ENCODE measurements around the gene TRAPPC8.
"Not testable (repeated sequence)": the region's sequence is repeated elsewhere in the genome, so short reads cannot be mapped to it uniquely, and the experiment has no call there.

Gene TRAPPC8

DNA sequence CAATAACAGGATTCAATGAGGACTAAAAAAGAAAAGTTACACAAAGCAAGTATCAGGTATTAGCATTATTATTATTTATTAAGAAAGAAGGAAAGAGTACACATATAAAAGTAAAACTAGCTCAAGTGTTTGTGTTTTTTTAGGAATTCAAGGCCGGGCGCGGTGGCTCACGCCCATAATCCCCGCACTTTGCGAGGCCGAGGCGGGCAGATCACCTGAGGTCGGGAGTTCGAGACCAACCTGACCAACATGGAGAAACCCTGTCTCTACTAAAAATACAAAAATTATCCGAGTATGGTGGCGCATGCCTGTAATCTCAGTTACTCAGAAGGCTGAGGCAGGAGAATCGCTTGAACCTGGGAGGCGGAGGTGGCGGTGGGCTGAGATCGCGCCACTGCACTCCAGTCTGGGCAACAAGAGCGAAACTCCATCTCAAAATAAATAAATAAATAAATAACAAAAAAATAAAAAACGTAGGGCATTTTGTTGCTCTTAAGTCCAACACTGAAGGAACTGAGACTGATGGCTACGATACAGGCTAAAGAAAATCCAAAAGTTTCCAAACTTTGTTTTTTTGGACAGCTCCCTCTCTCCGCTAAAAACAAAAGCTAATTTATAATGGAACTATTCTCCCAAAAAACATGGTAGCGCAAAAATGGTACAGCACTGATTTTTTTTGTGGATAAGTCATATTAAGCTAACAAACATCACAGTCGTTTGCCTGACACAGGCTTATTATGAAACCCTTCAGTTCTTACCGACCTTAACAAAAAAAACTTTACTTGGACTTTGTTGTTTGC lies 1.7 kb downstream of the TRAPPC8 start:
- TF ChIP-seq OSR1 (CRISPR knock-in tag; IDR thresholded peaks at IDR 0.05), result no peak
- no peak for TF ChIP-seq PPARA (CRISPR knock-in tag; IDR thresholded peaks at IDR 0.05; ENCODE audit: borderline replicate concordance)
- TF ChIP-seq CSDC2 (CRISPR knock-in tag; IDR thresholded peaks at IDR 0.05), result no peak
- no peak for TF ChIP-seq SNAI2 (CRISPR knock-in tag; IDR thresholded peaks at IDR 0.05)
- TF ChIP-seq, protein P1, sequence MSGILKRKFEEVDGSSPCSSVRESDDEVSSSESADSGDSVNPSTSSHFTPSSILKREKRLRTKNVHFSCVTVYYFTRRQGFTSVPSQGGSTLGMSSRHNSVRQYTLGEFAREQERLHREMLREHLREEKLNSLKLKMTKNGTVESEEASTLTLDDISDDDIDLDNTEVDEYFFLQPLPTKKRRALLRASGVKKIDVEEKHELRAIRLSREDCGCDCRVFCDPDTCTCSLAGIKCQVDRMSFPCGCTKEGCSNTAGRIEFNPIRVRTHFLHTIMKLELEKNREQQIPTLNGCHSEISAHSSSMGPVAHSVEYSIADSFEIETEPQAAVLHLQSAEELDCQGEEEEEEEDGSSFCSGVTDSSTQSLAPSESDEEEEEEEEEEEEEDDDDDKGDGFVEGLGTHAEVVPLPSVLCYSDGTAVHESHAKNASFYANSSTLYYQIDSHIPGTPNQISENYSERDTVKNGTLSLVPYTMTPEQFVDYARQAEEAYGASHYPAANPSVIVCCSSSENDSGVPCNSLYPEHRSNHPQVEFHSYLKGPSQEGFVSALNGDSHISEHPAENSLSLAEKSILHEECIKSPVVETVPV (CRISPR knock-in tag; IDR thresholded peaks at IDR 0.05), result no peak
- TF ChIP-seq RARB (CRISPR knock-in tag; IDR thresholded peaks at IDR 0.05), result no peak
- TF ChIP-seq, protein P2, sequence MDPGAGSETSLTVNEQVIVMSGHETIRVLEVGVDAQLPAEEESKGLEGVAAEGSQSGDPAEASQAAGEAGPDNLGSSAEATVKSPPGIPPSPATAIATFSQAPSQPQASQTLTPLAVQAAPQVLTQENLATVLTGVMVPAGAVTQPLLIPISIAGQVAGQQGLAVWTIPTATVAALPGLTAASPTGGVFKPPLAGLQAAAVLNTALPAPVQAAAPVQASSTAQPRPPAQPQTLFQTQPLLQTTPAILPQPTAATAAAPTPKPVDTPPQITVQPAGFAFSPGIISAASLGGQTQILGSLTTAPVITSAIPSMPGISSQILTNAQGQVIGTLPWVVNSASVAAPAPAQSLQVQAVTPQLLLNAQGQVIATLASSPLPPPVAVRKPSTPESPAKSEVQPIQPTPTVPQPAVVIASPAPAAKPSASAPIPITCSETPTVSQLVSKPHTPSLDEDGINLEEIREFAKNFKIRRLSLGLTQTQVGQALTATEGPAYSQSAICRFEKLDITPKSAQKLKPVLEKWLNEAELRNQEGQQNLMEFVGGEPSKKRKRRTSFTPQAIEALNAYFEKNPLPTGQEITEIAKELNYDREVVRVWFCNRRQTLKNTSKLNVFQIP (CRISPR knock-in tag; IDR thresholded peaks at IDR 0.05; ENCODE audit: borderline replicate concordance, low read depth), result no peak
- TF ChIP-seq ZNF70 (CRISPR knock-in tag; IDR thresholded peaks at IDR 0.05), result no peak
- TF ChIP-seq PATZ1 (CRISPR knock-in tag; IDR thresholded peaks at IDR 0.05; ENCODE audit: borderline replicate concordance), result no peak
- TF ChIP-seq ZNF565 (CRISPR knock-in tag; conservative IDR thresholded peaks at IDR 0.05; ENCODE audit: low read depth), result no peak
- no peak for TF ChIP-seq TCF4 (CRISPR knock-in tag; IDR thresholded peaks at IDR 0.05; ENCODE audit: borderline replicate concordance)
- no peak for TF ChIP-seq ARNTL (CRISPR knock-in tag; IDR thresholded peaks at IDR 0.05; ENCODE audit: borderline replicate concordance, low read depth)
- no peak for ATAC-seq

DNA sequence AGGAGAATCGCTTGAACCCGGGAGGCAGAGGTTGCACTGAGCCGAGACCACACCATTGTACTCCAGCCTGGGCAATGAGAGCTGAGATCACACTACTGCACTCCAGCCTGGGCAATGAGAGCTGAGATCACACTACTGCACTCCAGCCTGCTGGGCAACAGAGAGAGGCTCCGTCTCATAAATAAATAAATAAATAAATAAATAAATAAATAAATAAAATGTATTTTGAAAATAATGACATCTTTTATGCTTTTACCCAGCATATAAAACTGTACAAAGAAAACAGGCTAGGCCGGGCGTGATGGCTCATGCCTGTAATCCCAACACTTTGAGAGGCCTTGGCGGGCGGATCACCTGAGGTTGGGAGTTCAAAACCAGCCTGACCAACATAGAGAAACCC lies 8.2 kb downstream of the TRAPPC8 start:
- not testable (repeated sequence) for ATAC-seq

DNA sequence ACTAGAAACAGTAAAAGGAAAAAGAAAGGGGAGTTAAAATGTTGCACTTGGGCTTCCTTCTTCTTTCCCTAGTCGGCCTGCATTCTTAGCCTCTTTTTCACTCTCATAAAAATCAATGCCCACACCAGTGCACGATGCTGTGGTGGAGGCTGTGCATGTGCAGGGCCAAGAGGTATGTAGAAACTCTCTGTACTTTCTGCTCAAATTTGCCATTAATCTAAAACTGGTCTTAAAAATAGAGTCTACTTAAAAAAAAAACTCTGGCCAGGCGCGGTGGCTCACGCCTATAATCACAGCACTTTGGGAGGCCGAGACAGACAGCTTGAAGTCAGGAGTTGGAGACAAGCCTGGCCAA lies 11.1 kb downstream of the TRAPPC8 start:
- no peak for TF ChIP-seq ARNTL (CRISPR knock-in tag; IDR thresholded peaks at IDR 0.05; ENCODE audit: borderline replicate concordance, low read depth)
- TF ChIP-seq, protein P1 (CRISPR knock-in tag; IDR thresholded peaks at IDR 0.05), result no peak
- no peak for TF ChIP-seq CSDC2 (CRISPR knock-in tag; IDR thresholded peaks at IDR 0.05)
- TF ChIP-seq ZFP3 (CRISPR knock-in tag; IDR thresholded peaks at IDR 0.05), result no peak
- no peak for TF ChIP-seq ZNF70 (CRISPR knock-in tag; IDR thresholded peaks at IDR 0.05)
- TF ChIP-seq ESRRG (CRISPR knock-in tag; IDR thresholded peaks at IDR 0.05), result no peak
- TF ChIP-seq OSR1 (CRISPR knock-in tag; IDR thresholded peaks at IDR 0.05), result no peak
- no peak for TF ChIP-seq ZNF8 (CRISPR knock-in tag; IDR thresholded peaks at IDR 0.05)
- TF ChIP-seq, protein P2 (CRISPR knock-in tag; IDR thresholded peaks at IDR 0.05; ENCODE audit: borderline replicate concordance, low read depth), result no peak
- TF ChIP-seq, protein P3, sequence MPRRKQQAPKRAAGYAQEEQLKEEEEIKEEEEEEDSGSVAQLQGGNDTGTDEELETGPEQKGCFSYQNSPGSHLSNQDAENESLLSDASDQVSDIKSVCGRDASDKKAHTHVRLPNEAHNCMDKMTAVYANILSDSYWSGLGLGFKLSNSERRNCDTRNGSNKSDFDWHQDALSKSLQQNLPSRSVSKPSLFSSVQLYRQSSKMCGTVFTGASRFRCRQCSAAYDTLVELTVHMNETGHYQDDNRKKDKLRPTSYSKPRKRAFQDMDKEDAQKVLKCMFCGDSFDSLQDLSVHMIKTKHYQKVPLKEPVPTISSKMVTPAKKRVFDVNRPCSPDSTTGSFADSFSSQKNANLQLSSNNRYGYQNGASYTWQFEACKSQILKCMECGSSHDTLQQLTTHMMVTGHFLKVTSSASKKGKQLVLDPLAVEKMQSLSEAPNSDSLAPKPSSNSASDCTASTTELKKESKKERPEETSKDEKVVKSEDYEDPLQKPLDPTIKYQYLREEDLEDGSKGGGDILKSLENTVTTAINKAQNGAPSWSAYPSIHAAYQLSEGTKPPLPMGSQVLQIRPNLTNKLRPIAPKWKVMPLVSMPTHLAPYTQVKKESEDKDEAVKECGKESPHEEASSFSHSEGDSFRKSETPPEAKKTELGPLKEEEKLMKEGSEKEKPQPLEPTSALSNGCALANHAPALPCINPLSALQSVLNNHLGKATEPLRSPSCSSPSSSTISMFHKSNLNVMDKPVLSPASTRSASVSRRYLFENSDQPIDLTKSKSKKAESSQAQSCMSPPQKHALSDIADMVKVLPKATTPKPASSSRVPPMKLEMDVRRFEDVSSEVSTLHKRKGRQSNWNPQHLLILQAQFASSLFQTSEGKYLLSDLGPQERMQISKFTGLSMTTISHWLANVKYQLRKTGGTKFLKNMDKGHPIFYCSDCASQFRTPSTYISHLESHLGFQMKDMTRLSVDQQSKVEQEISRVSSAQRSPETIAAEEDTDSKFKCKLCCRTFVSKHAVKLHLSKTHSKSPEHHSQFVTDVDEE (CRISPR knock-in tag; IDR thresholded peaks at IDR 0.05), result no peak
- no peak for TF ChIP-seq PPARA (CRISPR knock-in tag; IDR thresholded peaks at IDR 0.05; ENCODE audit: borderline replicate concordance)
- TF ChIP-seq PATZ1 (CRISPR knock-in tag; IDR thresholded peaks at IDR 0.05; ENCODE audit: borderline replicate concordance), result no peak
- TF ChIP-seq BACH2 (CRISPR knock-in tag; IDR thresholded peaks at IDR 0.05; ENCODE audit: borderline replicate concordance), result no peak
- no peak for TF ChIP-seq ZNF565 (CRISPR knock-in tag; conservative IDR thresholded peaks at IDR 0.05; ENCODE audit: low read depth)
- TF ChIP-seq RARB (CRISPR knock-in tag; IDR thresholded peaks at IDR 0.05), result no peak
- no peak for TF ChIP-seq ZFP30 (CRISPR knock-in tag; IDR thresholded peaks at IDR 0.05)
- no peak for TF ChIP-seq TCF4 (CRISPR knock-in tag; IDR thresholded peaks at IDR 0.05; ENCODE audit: borderline replicate concordance)
- ATAC-seq, result peak; percentile 78
